PFSK-1 (cell line): ENCODE data around the gene LGALS14.

Experiments used
- FOXP2 ChIP-seq: optimal IDR thresholded peaks from 2 replicates; pipeline ENCODE3; 2011; ENCODE audit warnings: borderline replicate concordance, control low read depth, inconsistent platforms; ENCODE audit not compliant: insufficient read depth; ENCODE audit errors: extremely low read length, extremely low read depth
- POLR2AphosphoS5 ChIP-seq: IDR thresholded peaks from 2 replicates; pipeline ENCODE4 v1.6.1; 2012; ENCODE audit warnings: low read depth, mild to moderate bottlenecking, control low read depth, low read length, moderate library complexity
- REST ChIP-seq, 2 experiments: IDR thresholded peaks; 2 replicates each; pipeline versions ENCODE4 v1.6.1 to v1.8.0; 2011 to 2012; ENCODE audit warnings: low read depth in 2 of 2, low read length in 2 of 2, control low read depth in 1 of 2, inconsistent platforms in 1 of 2, mild to moderate bottlenecking in 1 of 2, moderate library complexity in 1 of 2; ENCODE audit not compliant: insufficient read depth in 1 of 2
- SIN3A ChIP-seq: IDR thresholded peaks from 2 replicates; pipeline ENCODE4 v1.6.1; 2012; ENCODE audit warnings: mild to moderate bottlenecking, low read length, moderate library complexity, borderline replicate concordance; ENCODE audit not compliant: insufficient read depth
- TAF1 ChIP-seq: IDR thresholded peaks from 2 replicates; pipeline ENCODE4 v1.6.1; 2012; ENCODE audit warnings: low read length, control low read depth, borderline replicate concordance; ENCODE audit not compliant: insufficient read depth

- TF ChIP-seq POLR2AphosphoS5 (no peak), TAF1 (no peak), SIN3A (no peak), REST (IDR thresholded peaks at IDR 0.05; ENCODE audit: insufficient read depth in 1 of 2, low read depth in 2 of 2, low read length in 2 of 2) (no peak), FOXP2 (no peak)
Measured at GRCh38 chr19:39746836-39747529, 42.7 kb downstream of the LGALS14 start.
